Inferior parietal cortex (tissue), 1 donor: ENCODE data around the gene MEIOSIN.
"Not testable (repeated sequence)": the region's sequence is repeated elsewhere in the genome, so short reads cannot be mapped to it uniquely, and the experiment has no call there.

Experiments
- DNase-seq: peaks from one replicate; pipeline ENCODE4 v3.0.0-alpha.2; 2016; ENCODE audit errors: extremely low spot score

The MEIOSIN gene, protein sequence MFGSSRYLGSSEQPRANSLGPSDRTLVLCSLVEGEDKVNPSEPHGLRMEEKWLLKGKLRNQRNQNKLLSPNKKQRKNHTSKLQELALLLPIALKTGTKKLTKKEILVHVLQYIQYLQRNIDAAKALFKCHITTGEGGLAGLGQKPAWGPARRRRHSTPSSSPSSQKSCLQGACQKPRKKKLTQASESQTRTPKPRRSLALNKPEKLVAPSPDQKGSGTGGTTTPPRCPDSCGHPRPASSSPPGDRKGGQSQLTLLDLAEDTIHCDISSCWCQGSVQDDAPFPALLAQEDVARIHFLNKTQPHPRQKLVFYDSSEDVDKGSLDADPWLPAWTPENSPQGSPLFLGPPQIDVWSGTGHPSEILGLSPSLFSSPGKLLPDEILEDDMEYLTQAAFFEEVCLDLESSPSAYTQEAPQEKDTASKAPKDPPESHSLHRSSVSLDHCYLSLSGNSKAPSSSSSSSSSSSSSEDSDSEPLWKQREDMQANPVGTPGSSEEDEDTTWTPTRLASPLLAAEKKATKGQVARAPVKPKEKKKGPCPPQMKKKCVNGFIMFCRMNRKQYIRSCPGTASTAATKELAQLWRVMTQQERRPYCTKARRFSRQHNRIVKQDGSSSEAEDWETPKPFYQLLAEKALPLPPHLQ

DNA sequence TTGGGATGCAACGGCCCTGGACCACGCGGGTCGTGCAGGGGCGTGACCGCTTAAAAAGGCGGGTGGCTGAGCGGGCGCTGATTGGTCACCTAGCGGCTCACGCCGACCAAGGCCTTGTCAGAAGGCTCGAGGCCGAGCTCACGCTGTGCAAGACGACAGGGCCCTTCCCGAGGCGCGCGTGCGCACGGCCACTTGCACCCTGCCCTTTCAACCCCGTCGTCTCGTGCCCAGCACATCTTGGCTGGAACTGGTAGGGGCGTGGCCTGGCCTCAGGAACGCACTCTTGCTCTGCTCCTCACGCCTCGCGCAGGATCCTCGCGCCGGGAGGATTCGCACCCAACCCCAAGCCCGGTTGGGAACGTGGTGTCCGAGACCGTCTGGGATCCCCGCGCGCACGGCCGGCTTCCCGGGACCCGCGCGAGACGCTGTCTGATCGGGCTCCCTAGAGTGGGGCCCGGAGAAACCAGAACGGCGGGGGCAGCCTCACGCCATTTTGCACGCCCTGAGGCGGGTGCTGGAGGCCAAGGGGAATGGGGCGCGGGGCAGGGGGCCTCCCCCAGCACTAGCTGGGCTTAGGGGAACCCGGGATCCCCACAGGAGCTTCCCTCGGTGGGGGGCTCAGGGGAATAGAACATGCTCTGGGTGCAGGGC is at the start of gene MEIOSIN:
Gene MEIOSIN, plus strand, starts transcription at position 280 of the 651 bp plus-strand sequence. CDS start 1,938 bp downstream, outside the sequence.
- DNase-seq: no peak

GRCh38 chr19:45685045-45685444 is 48.2 kb upstream of the MEIOSIN start:
- not testable (repeated sequence) for DNase-seq

DNA sequence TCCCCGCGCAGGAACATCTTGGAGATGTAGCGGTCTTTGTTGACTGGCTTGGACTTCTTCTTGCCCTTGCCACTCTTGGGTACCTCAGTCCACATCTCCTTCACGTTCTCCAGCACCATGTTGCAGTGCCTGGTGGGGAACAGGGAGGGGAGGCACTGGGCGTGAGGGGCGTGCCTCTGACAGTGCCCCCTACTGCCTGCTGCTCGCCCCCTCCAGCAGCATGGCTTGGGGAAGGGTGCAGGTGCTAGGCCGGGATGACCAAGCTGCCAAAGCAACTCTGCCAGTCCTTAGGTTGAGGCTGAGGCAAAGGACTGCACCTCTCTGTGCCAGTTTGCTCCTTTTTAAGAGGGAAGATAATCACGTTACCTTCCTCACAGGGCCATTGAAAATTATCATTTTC is 45.6 kb upstream of the MEIOSIN start:
- DNase-seq: no peak

DNA sequence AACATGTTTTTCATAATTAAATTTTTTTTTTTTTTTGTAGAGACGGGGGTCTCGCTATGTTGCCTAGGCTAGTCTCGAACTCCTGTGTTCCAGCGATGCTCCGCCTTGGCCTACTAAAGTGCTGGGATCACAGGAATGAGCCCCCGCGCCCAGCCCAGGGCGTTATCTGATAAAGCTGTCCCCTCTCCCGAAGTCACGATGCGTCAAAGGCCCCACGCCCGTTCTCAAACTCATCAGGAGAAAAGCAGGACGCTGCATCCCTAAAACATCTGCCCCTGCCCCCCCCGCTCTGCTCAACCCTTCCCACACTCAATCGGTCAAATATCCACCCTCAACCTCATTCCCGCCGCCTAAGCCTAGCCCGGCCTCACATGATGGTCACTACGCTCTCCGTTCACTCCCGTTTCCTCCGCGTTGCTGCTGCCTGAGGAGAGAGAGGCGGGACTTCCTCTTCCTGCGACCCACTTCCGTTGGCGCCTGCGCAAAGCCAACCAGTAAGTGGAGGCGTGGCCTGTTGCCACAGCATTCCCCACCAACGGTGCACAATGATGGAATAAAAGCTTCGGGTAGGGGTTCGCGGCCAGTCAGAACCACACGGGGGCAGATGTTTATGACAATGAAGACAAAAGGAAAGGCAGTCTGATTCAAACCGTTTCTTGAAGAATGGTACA is 41.6 kb upstream of the MEIOSIN start, which contains the start of gene SNRPD2:
Gene SNRPD2, minus strand, starts transcription at position 438 of the 671 bp plus-strand sequence. Its CDS starts 65 bp downstream, at position 373.
- peak; percentile 98 for DNase-seq

DNA sequence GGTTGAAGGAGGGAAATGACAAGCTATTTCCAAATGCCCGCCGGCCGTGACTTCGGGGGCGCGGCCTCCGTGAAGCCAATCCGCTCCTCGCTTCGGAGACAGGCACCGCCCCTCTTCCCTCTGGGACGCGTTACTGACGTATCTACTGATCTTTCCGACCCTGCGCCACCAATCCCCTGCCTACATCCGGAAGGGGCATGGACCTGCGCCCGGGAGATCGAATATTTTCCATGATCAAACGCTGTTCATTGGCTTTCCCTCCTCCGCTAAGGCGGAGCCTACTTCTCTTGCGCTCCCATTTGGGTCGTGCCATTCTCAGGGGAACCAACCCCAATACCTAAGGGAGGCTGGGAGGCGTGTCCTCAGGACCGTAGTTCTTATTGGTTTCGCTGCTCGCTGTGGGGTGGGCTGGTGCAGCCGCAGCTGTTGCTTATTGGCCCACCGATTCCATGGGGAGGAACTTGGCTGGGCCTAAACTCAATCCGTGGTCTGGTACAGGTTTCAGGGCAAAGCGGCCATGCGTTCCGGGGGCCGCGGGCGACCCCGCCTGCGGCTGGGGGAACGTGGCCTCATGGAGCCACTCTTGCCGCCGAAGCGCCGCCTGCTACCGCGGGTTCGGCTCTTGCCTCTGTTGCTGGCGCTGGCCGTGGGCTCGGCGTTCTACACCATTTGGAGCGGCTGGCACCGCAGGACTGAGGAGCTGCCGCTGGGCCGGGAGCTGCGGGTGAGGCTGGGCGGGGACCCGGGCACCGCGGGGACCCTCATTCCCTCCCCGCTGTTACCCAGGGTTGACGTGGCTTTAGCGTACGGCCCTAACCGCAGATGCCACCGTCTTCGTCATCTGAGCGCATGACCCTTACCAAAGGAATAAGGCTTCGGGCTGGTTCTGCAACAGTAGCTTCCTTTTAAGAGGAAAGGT is 40.8 kb upstream of the MEIOSIN start, which contains the start of gene QPCTL:
Gene QPCTL, plus strand, starts transcription at position 480 of the 919 bp plus-strand sequence. Its CDS starts 38 bp downstream, at position 518.
- DNase-seq: peak; percentile 98

GRCh38 chr19:45693106-45693788 is 40.0 kb upstream of the MEIOSIN start:
- peak; percentile 68 for DNase-seq

DNA sequence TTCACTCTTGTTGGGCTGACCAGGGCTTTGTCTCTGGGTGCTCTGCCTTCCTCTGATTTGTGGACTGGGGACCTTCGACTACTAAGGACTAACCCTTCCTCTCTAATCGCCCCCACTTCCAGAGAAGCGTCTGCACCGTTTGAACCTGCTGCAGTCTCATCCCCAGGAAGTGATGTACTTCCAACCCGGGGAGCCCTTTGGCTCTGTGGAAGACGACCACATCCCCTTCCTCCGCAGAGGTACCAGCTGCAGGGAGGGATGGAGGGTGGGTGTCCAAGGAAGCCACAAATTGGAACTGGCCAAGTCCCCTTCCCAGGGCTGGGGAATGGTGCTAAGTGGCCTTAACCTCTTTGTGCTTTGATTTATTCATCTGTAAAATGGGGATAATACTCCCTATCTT is 31.6 kb upstream of the MEIOSIN start:
- DNase-seq: no peak

GRCh38 chr19:45705115-45705514 is 28.1 kb upstream of the MEIOSIN start:
- DNase-seq: no peak

- DNase-seq: no peak
These were observed 27.4 kb upstream of the MEIOSIN start for GRCh38 chr19:45705710-45706415.

DNA sequence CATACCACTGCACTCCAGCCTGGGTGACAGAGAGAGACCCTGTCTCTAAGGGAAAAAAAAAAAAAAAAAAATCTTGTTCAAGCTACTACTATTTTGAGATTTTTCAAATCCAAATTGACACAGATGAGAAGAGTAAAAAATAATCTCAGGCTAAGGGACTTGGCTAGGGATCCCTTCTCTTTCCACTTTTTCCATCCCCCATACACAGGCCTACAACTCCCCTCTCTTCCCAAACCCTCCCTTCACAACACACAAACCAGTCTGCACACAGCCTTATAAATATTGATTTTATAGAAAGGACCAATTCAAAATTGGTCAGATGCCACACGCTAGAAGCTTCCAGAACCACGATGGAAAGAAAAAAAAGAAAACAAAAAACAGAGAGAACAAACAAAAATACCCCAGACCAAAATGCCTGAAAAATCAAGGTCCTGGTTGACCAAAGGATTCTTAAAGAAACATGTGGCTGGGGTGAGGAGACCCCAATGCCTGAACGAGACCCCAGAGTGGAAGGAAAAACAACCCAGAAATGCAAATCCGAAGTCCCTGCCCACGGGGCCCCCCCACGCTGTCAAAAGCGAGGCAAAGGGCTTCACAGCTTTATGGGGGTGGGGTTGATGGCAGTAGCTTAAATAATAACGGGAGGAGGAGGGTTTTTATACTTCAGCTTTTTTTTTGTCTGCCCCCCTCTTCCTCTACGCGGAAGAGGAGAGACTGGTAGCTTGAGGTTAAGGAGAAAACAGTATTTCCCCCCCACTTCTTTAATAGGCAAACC is 22.7 kb upstream of the MEIOSIN start:
- no peak for DNase-seq

- no peak for DNase-seq
These were observed 21.2 kb upstream of the MEIOSIN start for GRCh38 chr19:45711851-45712698.

GRCh38 chr19:45712699-45713067 is 20.6 kb upstream of the MEIOSIN start:
- DNase-seq: no peak

GRCh38 chr19:45713141-45713540 is 20.1 kb upstream of the MEIOSIN start:
- DNase-seq: no peak

DNA sequence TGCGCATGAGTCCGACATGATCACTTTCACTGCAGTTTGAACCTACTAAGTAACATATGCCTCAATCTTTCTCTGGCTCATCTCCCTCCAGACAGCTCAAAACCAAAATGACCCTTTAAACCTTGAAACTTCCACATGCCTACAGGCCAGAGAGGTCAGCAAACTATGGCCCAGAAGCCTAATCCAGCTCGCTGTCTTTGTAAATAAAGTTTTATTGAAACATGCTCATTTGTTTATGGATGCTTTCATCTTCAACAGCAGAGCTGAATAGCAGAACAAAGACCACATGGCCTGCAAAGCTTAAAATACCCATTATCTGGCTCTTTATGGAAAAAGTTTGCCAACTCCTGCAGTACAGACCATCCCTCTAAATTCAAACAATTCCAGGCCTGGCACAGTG is 18.1 kb upstream of the MEIOSIN start:
- no peak for DNase-seq

DNA sequence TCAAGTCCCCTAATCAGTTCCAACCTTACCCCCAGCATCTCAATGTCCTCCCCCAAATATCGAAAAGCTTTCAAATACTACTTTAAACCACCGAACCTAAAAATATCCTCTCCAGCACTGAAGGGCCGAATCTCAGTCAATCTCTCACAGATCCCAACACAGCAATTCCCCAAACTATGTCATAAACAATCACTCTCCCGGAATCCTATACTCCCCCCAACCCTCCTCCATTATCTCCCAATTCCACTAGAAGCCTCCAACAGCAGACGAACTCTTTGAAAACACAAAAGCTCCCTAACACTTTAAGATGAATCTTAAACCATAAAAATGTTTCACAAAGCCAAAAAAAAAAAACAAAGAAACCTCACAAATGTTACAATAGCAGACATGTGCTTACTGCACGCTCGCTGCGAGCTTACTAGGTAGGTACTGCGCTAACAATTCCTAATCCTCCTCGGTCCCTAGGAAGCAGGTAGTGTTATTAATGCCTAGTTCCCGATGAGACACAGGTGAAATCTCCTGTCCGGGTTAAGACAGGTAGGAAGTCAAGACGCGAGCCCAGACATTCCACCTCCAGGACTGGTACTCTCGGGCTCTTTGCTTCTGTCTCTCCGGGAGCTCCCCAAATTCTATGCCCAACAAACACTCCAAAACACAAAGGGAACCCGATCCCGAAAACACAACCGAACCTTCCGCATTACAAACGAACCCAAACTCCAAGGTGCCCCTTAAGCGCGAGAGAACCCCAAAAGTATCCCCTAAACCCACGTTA is 16.7 kb upstream of the MEIOSIN start:
- DNase-seq: peak; percentile 43

- DNase-seq: peak; percentile 99
These were observed 15.9 kb upstream of the MEIOSIN start for GRCh38 chr19:45717131-45717982.
